HG03139 (cell line): ENCODE results near the gene HELQ.

Experiments
- ATAC-seq: cut with Tn5 transposase; IDR thresholded peaks from one replicate; pipeline ENCODE4 v1.9.1; 2021; ENCODE audit not compliant: unreplicated experiment

The HELQ gene

DNA sequence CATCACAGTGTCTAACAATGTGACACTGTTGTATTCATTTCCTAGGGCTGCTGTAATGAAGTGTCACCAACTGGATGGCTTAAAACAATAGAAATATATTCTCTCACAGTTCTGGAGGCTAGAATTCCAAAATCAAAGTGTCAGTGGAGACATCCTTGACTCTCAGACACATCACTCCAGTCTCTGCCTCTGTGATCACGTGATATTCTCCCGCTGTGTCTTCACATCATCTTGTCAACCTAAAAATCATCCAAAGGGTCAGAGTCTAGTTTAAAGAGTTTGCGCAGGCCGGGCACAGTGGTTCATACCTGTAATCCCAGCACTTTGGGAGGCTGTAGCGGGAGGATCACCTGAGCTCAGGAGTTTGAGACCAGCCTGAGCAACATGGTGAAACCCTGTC lies 84.4 kb downstream of the HELQ start:
- no peak for ATAC-seq

DNA sequence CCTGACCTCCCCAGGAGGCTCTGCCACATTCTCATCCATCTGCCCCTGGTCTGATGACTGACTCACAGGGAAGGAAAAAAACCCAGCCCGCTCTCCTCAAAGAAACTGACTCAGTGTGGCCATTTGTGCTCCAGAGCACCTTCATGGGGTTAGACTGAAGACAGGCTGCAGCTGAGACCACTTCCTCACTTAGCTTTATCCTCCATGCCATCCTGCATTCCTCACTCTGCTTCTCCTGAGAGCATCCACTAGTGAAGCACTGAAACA lies 85.0 kb downstream of the HELQ start:
- no peak for ATAC-seq

DNA sequence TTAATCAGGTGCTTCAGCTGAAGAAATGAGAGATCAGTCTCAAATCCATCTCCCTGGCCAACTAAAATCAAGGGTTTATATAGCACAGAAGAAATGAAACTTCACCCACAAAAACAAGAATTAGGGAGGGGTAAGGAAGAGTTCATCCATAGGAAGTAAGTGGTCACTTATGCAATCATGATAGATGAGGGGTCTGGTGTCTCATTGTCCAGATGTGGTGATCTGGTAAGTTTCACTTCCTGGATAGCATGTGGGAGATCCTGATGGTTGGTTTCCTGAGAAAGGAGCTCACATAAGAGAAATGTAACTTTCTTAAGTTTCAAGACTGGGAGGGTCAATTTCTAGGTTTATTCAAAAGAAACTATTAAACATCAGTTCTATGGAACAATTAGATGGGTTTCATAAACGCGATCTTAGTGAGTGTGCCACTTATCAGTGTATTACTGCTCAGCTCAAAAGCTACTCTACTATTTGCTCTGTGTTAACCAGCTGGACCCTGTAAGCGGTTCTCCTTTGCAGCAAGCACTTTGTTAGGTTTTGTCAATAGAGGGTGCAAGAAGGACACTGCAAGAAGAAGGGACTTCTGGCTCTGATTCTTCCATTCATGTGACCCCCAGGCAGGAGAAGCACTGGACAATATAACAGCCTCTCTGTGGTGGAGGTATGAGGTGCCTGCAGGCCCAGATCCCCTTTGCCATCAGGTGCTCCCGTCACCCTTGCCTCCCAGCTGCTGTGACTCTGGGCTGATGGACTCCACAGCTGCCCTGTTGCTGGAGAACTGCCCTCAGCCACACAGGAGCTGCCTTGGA lies 85.6 kb downstream of the HELQ start:
- no peak for ATAC-seq

DNA sequence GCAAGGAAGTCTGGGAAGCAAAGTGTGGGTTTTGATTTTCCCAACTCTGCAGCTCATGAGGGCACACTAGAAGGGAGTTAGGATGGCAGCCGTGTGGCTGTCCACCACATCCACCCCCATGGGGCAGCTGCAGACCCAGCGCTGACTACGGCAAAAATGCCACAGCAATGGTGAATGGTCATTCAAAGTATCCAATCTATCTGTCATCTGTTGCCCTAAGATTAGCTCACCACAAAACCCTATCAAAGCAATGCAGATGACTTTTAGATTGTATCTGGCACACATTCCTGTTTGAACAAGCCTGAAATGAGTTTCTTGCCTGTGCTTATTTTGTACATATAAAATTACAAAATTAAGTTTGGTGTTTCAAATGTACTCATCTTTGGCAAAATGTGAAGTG lies 91.3 kb downstream of the HELQ start:
- no peak for ATAC-seq

DNA sequence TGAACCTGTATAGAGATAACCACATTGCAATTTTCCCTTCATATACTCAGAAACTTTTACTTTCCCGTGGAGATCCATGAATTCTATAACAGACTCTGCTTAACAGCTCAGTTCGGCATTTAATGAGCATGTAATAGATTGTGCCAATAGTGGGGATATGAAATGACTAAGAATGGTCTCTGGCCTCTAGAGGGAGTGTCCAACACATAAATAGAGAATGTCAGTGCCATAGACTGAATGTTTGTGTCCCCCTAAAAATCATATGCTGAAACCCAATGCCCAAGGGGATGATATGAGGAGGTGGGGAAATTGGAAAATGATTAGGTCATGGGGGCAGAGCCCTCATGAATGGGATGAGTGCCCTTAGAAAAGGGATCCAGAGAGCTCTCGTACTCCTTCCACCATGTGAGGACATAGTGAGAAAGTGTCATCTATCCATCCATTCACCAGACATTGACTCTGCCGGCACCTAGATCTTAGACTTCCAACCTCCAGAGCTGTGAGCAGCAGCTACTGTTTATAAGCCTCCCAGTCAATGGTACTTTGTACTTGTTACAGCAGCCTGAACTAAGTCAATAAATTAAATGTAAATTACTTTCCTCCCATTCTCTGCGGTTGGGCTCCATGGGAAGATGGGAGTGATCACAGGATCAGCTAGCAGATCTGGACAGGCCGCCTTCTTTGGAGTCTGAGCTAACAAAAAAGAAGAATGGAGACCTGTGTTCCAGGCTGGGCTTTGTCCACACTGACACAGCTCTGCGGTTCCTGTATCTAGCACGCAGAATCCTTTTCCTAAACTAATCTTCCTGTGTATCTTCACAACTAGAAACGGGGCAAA lies 92.9 kb downstream of the HELQ start:
- no peak for ATAC-seq

DNA sequence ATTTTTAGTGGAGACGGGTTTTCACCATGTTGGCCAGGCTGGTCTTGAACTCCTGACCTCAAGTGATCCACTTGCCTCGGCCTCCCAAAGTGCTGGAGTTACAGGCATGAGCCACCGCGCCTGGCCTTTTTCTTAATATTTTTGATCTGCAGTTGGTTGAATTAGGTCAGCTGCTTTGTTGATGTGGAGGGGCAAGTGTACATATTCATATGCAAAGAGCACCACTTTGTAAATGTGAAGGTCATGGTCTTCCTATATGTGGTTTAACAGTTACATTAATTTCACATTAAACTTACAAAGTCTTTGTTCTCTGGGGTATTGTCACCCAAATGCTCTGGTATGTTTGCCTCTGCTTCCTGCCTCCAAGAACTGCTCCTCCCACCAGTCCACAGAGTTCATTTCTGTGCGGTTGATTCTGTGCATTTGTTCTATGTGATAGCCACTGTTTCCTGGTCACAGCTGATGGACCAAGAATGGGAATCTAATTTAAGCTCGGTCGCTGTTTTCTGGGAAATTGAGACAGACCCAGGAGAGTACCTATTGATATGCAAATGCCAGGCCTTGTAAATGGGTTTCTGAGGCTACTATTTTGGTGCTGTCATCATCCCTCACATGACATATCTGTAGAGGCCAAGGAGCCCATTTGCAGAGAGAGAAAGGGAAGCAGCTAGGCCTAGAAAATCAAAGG lies 94.1 kb downstream of the HELQ start:
- ATAC-seq = no peak

DNA sequence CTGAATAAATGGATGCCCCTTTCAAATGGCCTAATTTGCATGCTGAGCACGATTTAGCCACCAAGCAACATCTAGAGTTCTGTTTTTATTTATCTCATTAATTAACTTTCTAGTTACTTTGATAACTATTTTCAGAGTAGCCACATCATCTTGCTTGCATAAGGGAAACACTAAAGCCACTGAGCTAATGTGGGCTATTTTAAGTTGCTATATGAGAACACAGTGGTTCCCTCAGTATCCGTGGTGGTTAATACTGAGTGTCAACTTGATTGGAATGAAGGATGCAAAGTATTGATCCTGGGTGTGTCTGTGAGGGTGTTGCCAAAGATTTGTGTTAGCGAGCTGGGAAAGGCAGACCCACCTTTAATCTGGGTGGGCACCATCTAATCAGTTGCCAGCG lies 95.6 kb downstream of the HELQ start:
- ATAC-seq = no peak

DNA sequence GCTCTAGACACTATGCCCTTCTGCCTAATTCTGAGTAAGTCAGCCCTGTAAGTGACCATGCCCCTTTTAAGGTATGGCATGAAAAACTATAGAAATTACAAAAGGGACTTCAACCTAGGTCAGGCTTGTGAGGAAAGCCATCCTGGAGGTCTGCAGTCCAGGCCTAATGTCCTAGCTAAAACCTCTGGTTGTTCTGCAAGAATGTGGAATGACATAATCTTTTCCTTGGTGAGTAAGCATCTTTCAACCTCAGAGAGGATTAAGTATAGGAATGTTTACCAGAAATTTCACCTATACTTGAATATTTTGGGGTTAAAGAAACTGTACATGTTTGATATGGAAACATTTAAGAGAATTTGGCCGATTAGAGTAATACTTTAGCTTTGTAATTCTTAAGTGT lies 97.2 kb downstream of the HELQ start:
- ATAC-seq = no peak
